Breast epithelium (tissue), 4 donors: ENCODE data around the gene ZNF544. TPM values are rescaled to one million over a fixed set of nuclear protein-coding genes. Genes with fewer than 3 reads are reported as not detected.

ENCODE experiments used
- DNase-seq, 2 donors: peaks; one replicate each; pipeline ENCODE4 v3.0.0-alpha.2; 2019; ENCODE audit warnings: low spot score in 2 of 2
- H3K27ac ChIP-seq, 2 donors: fragments of 200-600 bp; sonication (generic) in 1 of 2; one replicate each; pipeline ENCODE4 v1.5.1; 2016 to 2019; ENCODE audit warnings: mild to moderate bottlenecking in 1 of 2
- H3K27me3 ChIP-seq, 2 donors: fragments of 200-600 bp; sonication (generic) in 1 of 2; one replicate each; pipeline versions ENCODE4 v1.5.1 to v1.6.0; 2017 to 2019; ENCODE audit warnings: control low read depth in 1 of 2, mild to moderate bottlenecking in 1 of 2
- H3K36me3 ChIP-seq: fragments of 200-600 bp; one replicate; pipeline ENCODE4 v1.5.1; 2019
- H3K4me1 ChIP-seq, 2 donors: fragments of 200-600 bp; sonication (generic); one replicate each; pipeline ENCODE4 v1.5.1; 2016 to 2019; ENCODE audit warnings: control low read depth in 1 of 2
- H3K4me3 ChIP-seq, 3 donors: fragments of 200-600 bp; sonication (generic); 1 replicate in 2 of 3; 2 replicates in 1 of 3; pipeline ENCODE4 v1.5.1; 2016 to 2019; ENCODE audit warnings: mild to moderate bottlenecking in 3 of 3, moderate library complexity in 2 of 3
- H3K9me3 ChIP-seq, 2 donors: fragments of 200-600 bp; sonication (generic) in 1 of 2; one replicate each; pipeline ENCODE4 v1.5.1; 2016 to 2019; ENCODE audit warnings: control low read depth in 1 of 2
- CTCF ChIP-seq, 3 donors: fragments of 450-650 bp; IDR thresholded peaks; one replicate each; pipeline ENCODE4 v1.5.1; 2016 to 2017; ENCODE audit warnings: antibody characterized with exemption in 3 of 3, mild to moderate bottlenecking in 3 of 3, moderate library complexity in 3 of 3
- POLR2A ChIP-seq: fragments of 450-650 bp; IDR thresholded peaks from one replicate; pipeline ENCODE4 v1.6.1; 2016; ENCODE audit warnings: antibody characterized with exemption, mild to moderate bottlenecking, moderate library complexity
- POLR2AphosphoS5 ChIP-seq, 3 donors: sonication (generic); formaldehyde crosslinking; IDR thresholded peaks; one replicate each; pipeline ENCODE4 v1.6.1; 2017; ENCODE audit warnings: antibody characterized with exemption in 3 of 3
- intact Hi-C: fragments of 100-400 bp; cut with DNase I; formaldehyde crosslinking; loops from one replicate; pipeline ENCODE4 v1.15.1; 2023; ENCODE audit warnings: low total_unique reads
- total RNA-seq, 3 donors: library from RNA; depleted of rRNA; stranded (reverse); fragments of >200 nt; gene quantifications; one replicate each; pipeline ENCODE4 v1.1.0, GENCODE V29; 2016

ZNF544 gene
- total RNA-seq, 3 donors from 2014 or later, result 10.1 to 70.2 (median 36.1) TPM

GRCh38 chr19:58284199-58284598 is 55.5 kb downstream of the ZNF544 start:
- Histone ChIP-seq H3K9me3 (peaks cover 9 to 53% of the 10 kb centered on the region in 2 donors), H3K27me3 (no peaks in the 10 kb centered on the region), H3K36me3 (peaks cover 19% of the 10 kb centered on the region), H3K27ac (no peak overlapping the region), H3K4me1 (no peaks in the 10 kb centered on the region), H3K4me3 (no peak overlapping the region)
- intact Hi-C loops, result no loop called here
- DNase-seq, result no peak
- TF ChIP-seq CTCF (IDR thresholded peaks at IDR 0.05), result no peak
- TF ChIP-seq POLR2A, result no peak
- TF ChIP-seq POLR2AphosphoS5 (IDR thresholded peaks at IDR 0.05), result no peak

GRCh38 chr19:58291943-58292342 is 63.2 kb downstream of the ZNF544 start:
- TF ChIP-seq POLR2AphosphoS5 (IDR thresholded peaks at IDR 0.05) (no peak), CTCF (IDR thresholded peaks at IDR 0.05) (no peak), POLR2A (no peak)
- DNase-seq, result no peak

GRCh38 chr19:58294743-58295374 is 66.1 kb downstream of the ZNF544 start:
- Histone ChIP-seq H3K27ac (no peak overlapping the region), H3K9me3 (peaks cover 23 to 92% of the 10 kb centered on the region in 2 donors), H3K4me1 (no peaks in the 10 kb centered on the region), H3K4me3 (no peak overlapping the region), H3K36me3 (peaks cover 12% of the 10 kb centered on the region), H3K27me3 (no peaks in the 10 kb centered on the region)
- DNase-seq, result no peak
- intact Hi-C loops, result no loop called here
- TF ChIP-seq CTCF (IDR thresholded peaks at IDR 0.05) (no peak), POLR2AphosphoS5 (IDR thresholded peaks at IDR 0.05) (no peak), POLR2A (no peak)

More at GRCh38 chr19:58291943-58292342, 63.2 kb downstream of the ZNF544 start:
- Histone ChIP-seq H3K36me3 (peaks cover 20% of the 10 kb centered on the region), H3K27me3 (no peaks in the 10 kb centered on the region), H3K4me1 (no peaks in the 10 kb centered on the region), H3K4me3 (no peak overlapping the region), H3K27ac (no peak overlapping the region), H3K9me3 (peaks cover 32 to 78% of the 10 kb centered on the region in 2 donors)
- intact Hi-C loops, result no loop called here

GRCh38 chr19:58296104-58296503 is 67.4 kb downstream of the ZNF544 start:
- Histone ChIP-seq H3K27me3 (no peaks in the 10 kb centered on the region), H3K9me3 (peaks cover 23 to 86% of the 10 kb centered on the region in 2 donors), H3K4me1 (no peaks in the 10 kb centered on the region), H3K4me3 (no peak overlapping the region), H3K36me3 (peaks cover 16% of the 10 kb centered on the region), H3K27ac (no peak overlapping the region)
- intact Hi-C loops, result no loop called here
- no peak for TF ChIP-seq POLR2AphosphoS5 (IDR thresholded peaks at IDR 0.05)
- no peak for TF ChIP-seq POLR2A
- TF ChIP-seq CTCF (IDR thresholded peaks at IDR 0.05), result no peak
- DNase-seq, result no peak

- DNase-seq, result no peak
- H3K27ac ChIP-seq, result no peak overlapping the region
- no peak for TF ChIP-seq POLR2AphosphoS5 (IDR thresholded peaks at IDR 0.05)
- TF ChIP-seq POLR2A, result no peak
- no peak for TF ChIP-seq CTCF (IDR thresholded peaks at IDR 0.05)
- intact Hi-C loops, result no loop called here
- no peaks in the 10 kb centered on the region for H3K27me3 ChIP-seq
- H3K36me3 ChIP-seq, result peaks cover 6% of the 10 kb centered on the region
- no peaks in the 10 kb centered on the region for H3K4me1 ChIP-seq
- H3K4me3 ChIP-seq, result no peak overlapping the region
- H3K9me3 ChIP-seq, result peaks cover 0 to 46% of the 10 kb centered on the region in 2 donors
Measured at GRCh38 chr19:58300620-58301019, 71.9 kb downstream of the ZNF544 start.
